ENCODE results near the gene IRS1. TPM values are rescaled to one million over a fixed set of nuclear protein-coding genes. Genes with fewer than 3 reads are reported as not detected.

The IRS1 gene
- total RNA-seq, 6 experiments from 2014 or later = 9.0 to 24.4 (median 15.8) TPM

GRCh38 chr2:226776104-226776503 lies 23.5 kb downstream of the IRS1 start:
- Histone ChIP-seq H3K27ac (no peak overlapping the region), H3K9me3 (no peaks in the 10 kb centered on the region), H3K27me3 (no peaks in the 10 kb centered on the region), H3K4me3 (no peak overlapping the region), H3K4me1 (peaks cover 0 to 30% (median 11%) of the 10 kb centered on the region in 4 donors), H3K36me3 (peaks cover 0 to 3% (median 0%) of the 10 kb centered on the region in 4 donors)
- no peak for TF ChIP-seq POLR2A (IDR thresholded peaks at IDR 0.05)
- no peak for TF ChIP-seq CTCF (IDR thresholded peaks at IDR 0.05)
- no peak for ATAC-seq
- DNase-seq = no peak
- intact Hi-C loops (cut with DNase I) = no loop called here
- 88% methylated on average over 4 of the region's 4 CpGs for WGBS (ENCODE audit: insufficient coverage, low coverage, low lambda C conversion rate, missing lambda C conversion rate)

- DNase-seq = no peak
- intact Hi-C loops (cut with DNase I) = no loop called here
- Histone ChIP-seq H3K9me3 (no peaks in the 10 kb centered on the region), H3K36me3 (no peaks in the 10 kb centered on the region), H3K4me3 (no peak overlapping the region), H3K27ac (no peak overlapping the region), H3K27me3 (no peaks in the 10 kb centered on the region), H3K4me1 (peaks cover 0 to 36% (median 11%) of the 10 kb centered on the region in 4 donors)
- TF ChIP-seq CTCF (IDR thresholded peaks at IDR 0.05) (no peak), POLR2A (IDR thresholded peaks at IDR 0.05) (no peak)
- no peak for ATAC-seq
- 100% methylated on average over 3 of the region's 3 CpGs for WGBS (ENCODE audit: insufficient coverage, low coverage, low lambda C conversion rate, missing lambda C conversion rate)
Measured at GRCh38 chr2:226775032-226775509, 24.5 kb downstream of the IRS1 start.

GRCh38 chr2:226773291-226773690 lies 26.3 kb downstream of the IRS1 start:
- H3K4me1 ChIP-seq = peaks cover 0 to 42% (median 11%) of the 10 kb centered on the region in 4 donors
- 48% methylated on average over 2 of the region's 2 CpGs for WGBS (ENCODE audit: insufficient coverage, low coverage, low lambda C conversion rate, missing lambda C conversion rate)
- no peaks in the 10 kb centered on the region for H3K36me3 ChIP-seq
- H3K9me3 ChIP-seq = no peaks in the 10 kb centered on the region
- TF ChIP-seq CTCF (IDR thresholded peaks at IDR 0.05) = no peak
- no peak for TF ChIP-seq POLR2A (IDR thresholded peaks at IDR 0.05)
- no peaks in the 10 kb centered on the region for H3K27me3 ChIP-seq
- H3K4me3 ChIP-seq = no peak overlapping the region
- ATAC-seq (peak in 2 of 4 donors; percentile 10 to 39), DNase-seq (no peak)
- peak overlapping the region; percentile 38 to 52 (median 45) for H3K27ac ChIP-seq
- intact Hi-C loops (cut with DNase I) = no loop called here

GRCh38 chr2:226772389-226773179 lies 27.0 kb downstream of the IRS1 start:
- Histone ChIP-seq H3K4me1 (peaks cover 0 to 43% (median 11%) of the 10 kb centered on the region in 4 donors), H3K36me3 (no peaks in the 10 kb centered on the region), H3K27me3 (no peaks in the 10 kb centered on the region), H3K27ac (peak overlapping the region; percentile 38 to 52 (median 45)), H3K9me3 (no peaks in the 10 kb centered on the region), H3K4me3 (no peak overlapping the region)
- TF ChIP-seq POLR2A (IDR thresholded peaks at IDR 0.05) (no peak), CTCF (IDR thresholded peaks at IDR 0.05) (no peak)
- DNase-seq (no peak), ATAC-seq (peak; percentile 57 to 68 (median 66))
- WGBS (ENCODE audit: insufficient coverage, low coverage, low lambda C conversion rate, missing lambda C conversion rate) = 8% methylated on average over 3 of the region's 3 CpGs
- intact Hi-C loops (cut with DNase I) = no loop called here
